Sigmoid colon (tissue), 4 donors: ENCODE results near the gene SRGAP1.

Experiments
- EP300 ChIP-seq, 4 donors: sonication (generic); formaldehyde crosslinking; IDR thresholded peaks; one replicate each; pipeline ENCODE4 v1.6.1; 2017; ENCODE audit warnings: antibody characterized with exemption in 4 of 4
- POLR2A ChIP-seq, 2 donors: fragments of 450-650 bp; IDR thresholded peaks; one replicate each; pipeline ENCODE4 v1.6.1; 2016; ENCODE audit warnings: antibody characterized with exemption in 2 of 2, mild to moderate bottlenecking in 2 of 2, moderate library complexity in 2 of 2
- POLR2AphosphoS5 ChIP-seq, 4 donors: sonication (generic); formaldehyde crosslinking; IDR thresholded peaks; one replicate each; pipeline ENCODE4 v1.6.1; 2017; ENCODE audit warnings: antibody characterized with exemption in 4 of 4
- TF ChIP-seq, protein P1 (sequence below), 4 experiments: fragments of 450-650 bp in 3 of 4; fragments of 200-600 bp in 1 of 4; IDR thresholded peaks; one replicate each; pipeline ENCODE4 v1.5.1; 2016 to 2019; ENCODE audit warnings: antibody characterized with exemption in 4 of 4, mild to moderate bottlenecking in 3 of 4, moderate library complexity in 2 of 4

DNA sequence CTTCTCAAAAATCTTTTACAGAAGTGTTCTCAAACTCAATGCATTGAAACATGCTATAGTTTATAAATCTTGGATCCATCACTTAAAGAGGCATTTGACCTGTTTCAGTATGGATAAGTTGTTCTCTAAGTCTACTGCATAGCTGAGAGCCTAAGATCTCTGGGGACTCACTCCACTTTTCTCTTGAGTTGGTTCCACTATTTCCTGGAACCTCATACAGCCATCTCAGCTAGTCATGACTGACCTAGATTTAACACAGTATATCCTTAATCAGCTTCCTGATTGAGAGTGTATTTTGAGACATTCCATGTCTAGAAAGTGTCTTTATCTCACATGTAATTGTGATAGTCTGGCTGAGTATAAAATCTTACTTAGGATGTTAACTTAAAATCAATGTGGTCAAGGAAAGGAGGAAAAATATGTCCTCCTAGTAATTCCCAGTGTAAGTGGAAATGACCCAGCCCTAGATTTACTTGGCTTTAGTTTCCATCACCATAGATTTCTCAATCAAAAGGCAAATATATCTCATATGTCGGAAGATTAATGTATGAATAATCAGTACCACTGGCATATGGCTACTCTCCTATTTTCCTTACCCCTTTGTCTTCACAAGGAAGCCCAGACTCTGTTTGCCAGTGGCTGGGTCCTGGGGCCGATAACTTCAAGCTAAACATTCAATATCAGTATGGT is 315.7 kb downstream of the SRGAP1 start:
- TF ChIP-seq, protein P1, sequence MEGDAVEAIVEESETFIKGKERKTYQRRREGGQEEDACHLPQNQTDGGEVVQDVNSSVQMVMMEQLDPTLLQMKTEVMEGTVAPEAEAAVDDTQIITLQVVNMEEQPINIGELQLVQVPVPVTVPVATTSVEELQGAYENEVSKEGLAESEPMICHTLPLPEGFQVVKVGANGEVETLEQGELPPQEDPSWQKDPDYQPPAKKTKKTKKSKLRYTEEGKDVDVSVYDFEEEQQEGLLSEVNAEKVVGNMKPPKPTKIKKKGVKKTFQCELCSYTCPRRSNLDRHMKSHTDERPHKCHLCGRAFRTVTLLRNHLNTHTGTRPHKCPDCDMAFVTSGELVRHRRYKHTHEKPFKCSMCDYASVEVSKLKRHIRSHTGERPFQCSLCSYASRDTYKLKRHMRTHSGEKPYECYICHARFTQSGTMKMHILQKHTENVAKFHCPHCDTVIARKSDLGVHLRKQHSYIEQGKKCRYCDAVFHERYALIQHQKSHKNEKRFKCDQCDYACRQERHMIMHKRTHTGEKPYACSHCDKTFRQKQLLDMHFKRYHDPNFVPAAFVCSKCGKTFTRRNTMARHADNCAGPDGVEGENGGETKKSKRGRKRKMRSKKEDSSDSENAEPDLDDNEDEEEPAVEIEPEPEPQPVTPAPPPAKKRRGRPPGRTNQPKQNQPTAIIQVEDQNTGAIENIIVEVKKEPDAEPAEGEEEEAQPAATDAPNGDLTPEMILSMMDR (IDR thresholded peaks at IDR 0.05) = no peak
- no peak for TF ChIP-seq POLR2A (IDR thresholded peaks at IDR 0.05)
- TF ChIP-seq POLR2AphosphoS5 (IDR thresholded peaks at IDR 0.05) = no peak
- no peak for TF ChIP-seq EP300 (IDR thresholded peaks at IDR 0.05)
